ENCODE data around the gene TCF20.

GRCh38 chr22:42285604-42286003, 15.2 kb upstream of the TCF20 start:
- TF ChIP-seq CTCF (IDR thresholded peaks at IDR 0.05): no peak
- no peak for TF ChIP-seq ZFX (IDR thresholded peaks at IDR 0.05; ENCODE audit: borderline replicate concordance)

Data from 22Rv1 (cell line).